Endothelial cell of umbilical vein (primary cell): ENCODE data around the gene FBN2. TPM values are rescaled to one million over a fixed set of nuclear protein-coding genes. Genes with fewer than 3 reads are reported as not detected.

ENCODE experiments used
- BruUV-seq: library from RNA; stranded (reverse); fragments of 400-500 nt; replicated peaks from 2 replicates; lab custom pipeline; 2021; lab: Mats Ljungman, UMichigan
- CTCF ChIA-PET: fragments of 300-600, 350-600 bp; sonication (Branson Sonifier 250); formaldehyde crosslinking; loops from one replicate; lab custom pipeline; 2021; ENCODE audit warnings: antibody characterized with exemption, inconsistent platforms; lab: Charles Lee
- POLR2A ChIA-PET: fragments of 300-600, 350-600 bp; sonication (Branson Sonifier 250); formaldehyde crosslinking; loops from one replicate; lab custom pipeline; 2021; ENCODE audit warnings: antibody characterized with exemption, inconsistent platforms; lab: Charles Lee
- DNase-seq: peaks from one replicate; pipeline ENCODE4 v3.0.0-alpha.2; 2011; ENCODE audit warnings: low read depth, low spot score
- FAIRE-seq: peaks from 2 replicates; lab custom pipeline; 2011; peaks lifted over from hg19 to GRCh38; lab: Jason Lieb, UNC
- H2AFZ ChIP-seq: 2 replicates; pipeline ENCODE4 v1.6.0; 2012; ENCODE audit warnings: low read depth, low read length, control low read depth, inconsistent platforms
- H3K27ac ChIP-seq: 2 replicates; pipeline ENCODE4 v1.5.1; 2011; ENCODE audit warnings: low read depth, mild to moderate bottlenecking, control low read depth, low read length, moderate library complexity; ENCODE audit not compliant: insufficient read depth
- H3K27me3 ChIP-seq, 2 experiments: 2 replicates each; pipeline versions ENCODE4 v1.6.0 to v1.6.1; 2011; ENCODE audit warnings: low read length in 2 of 2, mixed read lengths in 1 of 2; ENCODE audit not compliant: control insufficient read depth in 2 of 2, insufficient read depth in 2 of 2
- H3K36me3 ChIP-seq, 2 experiments: 2 replicates in 1 of 2; 3 replicates in 1 of 2; pipeline ENCODE4 v1.5.1; 2011; ENCODE audit warnings: low read length in 2 of 2, mild to moderate bottlenecking in 1 of 2, moderate library complexity in 1 of 2; ENCODE audit not compliant: control insufficient read depth in 2 of 2, insufficient read depth in 2 of 2; ENCODE audit errors: extremely low read depth in 1 of 2
- H3K4me1 ChIP-seq: 3 replicates; pipeline ENCODE4 v1.5.1; 2011; ENCODE audit warnings: mild to moderate bottlenecking, low read length; ENCODE audit not compliant: control insufficient read depth, insufficient read depth; ENCODE audit errors: extremely low read depth
- H3K4me2 ChIP-seq: 2 replicates; pipeline ENCODE4 v1.6.1; 2011; ENCODE audit warnings: low read length, control low read depth, mixed read lengths; ENCODE audit not compliant: insufficient read depth
- H3K4me3 ChIP-seq, 3 experiments: fragments of 200-600 bp in 1 of 3; sonication (generic), shearing (Covaris generic) in 1 of 3; replicated peaks in 1 of 3; 2 replicates each; pipeline ENCODE4 v1.5.1; 2011 to 2016; ENCODE audit warnings: control low read depth in 3 of 3, low read length in 3 of 3, mild to moderate bottlenecking in 2 of 3, inconsistent platforms in 1 of 3, low read depth in 1 of 3, moderate library complexity in 1 of 3; ENCODE audit not compliant: insufficient read depth in 1 of 3
- H3K79me2 ChIP-seq: 2 replicates; pipeline ENCODE4 v1.6.0; 2012; ENCODE audit warnings: low read length, inconsistent platforms; ENCODE audit not compliant: control insufficient read depth, insufficient read depth
- H3K9ac ChIP-seq: replicated peaks from 2 replicates; pipeline ENCODE3; 2011; ENCODE audit warnings: low read length, control low read depth; ENCODE audit not compliant: insufficient read depth; ENCODE audit errors: extremely low read depth
- H3K9me1 ChIP-seq: replicated peaks from 3 replicates; pipeline ENCODE4 v1.6.0; 2011; ENCODE audit warnings: mild to moderate bottlenecking, low read length; ENCODE audit not compliant: control insufficient read depth, insufficient read depth; ENCODE audit errors: extremely low read depth
- H3K9me3 ChIP-seq: replicated peaks from 2 replicates; pipeline ENCODE4 v1.5.1; 2012; ENCODE audit warnings: low read length, inconsistent platforms; ENCODE audit not compliant: control insufficient read depth, insufficient read depth
- H4K20me1 ChIP-seq: replicated peaks from 2 replicates; pipeline ENCODE3; 2011; ENCODE audit warnings: mild to moderate bottlenecking, low read length; ENCODE audit not compliant: control insufficient read depth, insufficient read depth; ENCODE audit errors: extremely low read depth
- EZH2 ChIP-seq: IDR thresholded peaks from 2 replicates; pipeline ENCODE4 v1.6.1; 2012; ENCODE audit warnings: borderline replicate concordance, low read depth, mild to moderate bottlenecking, moderate library complexity, low read length, inconsistent platforms; ENCODE audit not compliant: severe bottlenecking
- FOS ChIP-seq: IDR thresholded peaks from 2 replicates; pipeline ENCODE4 v1.6.1; 2011; ENCODE audit warnings: mild to moderate bottlenecking, low read length, moderate library complexity, borderline replicate concordance; ENCODE audit not compliant: insufficient read depth
- GATA2 ChIP-seq: IDR thresholded peaks from 2 replicates; pipeline ENCODE4 v1.7.0; 2011; ENCODE audit warnings: low read depth, mild to moderate bottlenecking, moderate library complexity, mixed read lengths, low read length; ENCODE audit not compliant: insufficient read length, insufficient read depth
- JUN ChIP-seq: IDR thresholded peaks from 2 replicates; pipeline ENCODE4 v1.6.1; 2011; ENCODE audit warnings: borderline replicate concordance, low read depth; ENCODE audit not compliant: insufficient read length, insufficient read depth
- MAX ChIP-seq: IDR thresholded peaks from 2 replicates; pipeline ENCODE4 v1.6.1; 2011; ENCODE audit not compliant: insufficient read depth, insufficient read length
- MYC ChIP-seq: IDR thresholded peaks from one replicate; pipeline ENCODE4 v1.6.1; 2011; ENCODE audit warnings: mild to moderate bottlenecking, low read depth, low read length
- POLR2A ChIP-seq: IDR thresholded peaks from 2 replicates; pipeline ENCODE4 v1.6.1; 2012; ENCODE audit warnings: low read depth, mild to moderate bottlenecking, control low read depth, low read length
- POLR2AphosphoS5 ChIP-seq: IDR thresholded peaks from 2 replicates; pipeline ENCODE4 v1.6.1; 2012; ENCODE audit warnings: low read depth, mild to moderate bottlenecking, control low read depth, low read length, moderate library complexity; ENCODE audit not compliant: insufficient read depth
- dilution Hi-C: fragments of 300-500 bp; cut with MboI; formaldehyde crosslinking; loops from one replicate; pipeline ENCODE4 v1.15.0; 2019; ENCODE audit warnings: low sequenced_read_pairs; ENCODE audit not compliant: extremely low pct_ligation_motif_present
- intact Hi-C: fragments of 100-400 bp; cut with micrococcal nuclease; formaldehyde crosslinking; loops from one replicate; pipeline ENCODE4 v1.10.0; 2022
- polyA plus RNA-seq, 4 experiments: library from polyadenylated mRNA; depleted of rRNA in 3 of 4; stranded (reverse) in 3 of 4; unstranded in 1 of 4; fragments of >200 nt; gene quantifications; 2 replicates each; pipeline versions ENCODE4 v1.2.1 to v1.2.3, GENCODE V29; 2011 to 2012; ENCODE audit warnings: missing spikeins in 1 of 4
- total RNA-seq: library from RNA; stranded (reverse); gene quantifications from 2 replicates; pipeline ENCODE4 v1.2.3, GENCODE V29; 2021
- TF ChIP-seq, protein P1 (sequence below), 2 donors: IDR thresholded peaks; 1 replicate in 1 of 2; 2 replicates in 1 of 2; pipeline ENCODE4 v1.5.1; 2011; ENCODE audit warnings: low read length in 2 of 2, mild to moderate bottlenecking in 2 of 2, moderate library complexity in 2 of 2, control low read depth in 1 of 2, inconsistent platforms in 1 of 2, low read depth in 1 of 2; ENCODE audit not compliant: insufficient read depth in 1 of 2; ENCODE audit errors: extremely low read depth in 1 of 2

The FBN2 gene
- total and polyA plus RNA-seq, 2 donors (not counting 3 experiments of a cell fraction or from before 2014, with no cell fraction given), result 21.8 to 57.4 TPM

DNA sequence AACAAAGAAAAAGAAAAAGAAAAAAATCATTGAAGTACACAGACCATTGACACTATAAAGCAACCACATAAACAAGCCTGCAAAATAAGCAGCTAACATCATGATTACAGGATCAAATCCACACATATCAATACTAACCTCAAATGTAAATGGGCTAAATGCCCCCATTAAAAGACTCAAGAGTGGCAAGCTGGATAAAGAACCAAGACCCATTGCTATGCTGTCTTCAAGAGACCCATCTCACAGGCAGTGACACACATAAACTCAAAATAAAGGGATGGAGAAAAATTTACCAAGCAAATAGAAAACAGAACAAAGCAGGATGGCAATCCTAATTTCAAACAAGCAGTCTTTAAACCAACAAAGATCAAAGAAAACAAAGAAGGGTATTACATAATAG is 15.7 kb upstream of the FBN2 start:
- H3K27me3 ChIP-seq, result peaks cover 0 to 1% of the 10 kb centered on the region in 2 experiments

More for the DNA sequence above, 15.7 kb upstream of the FBN2 start:
- no peak overlapping the region for H3K4me3 ChIP-seq
- dilution Hi-C loops (no loop called here), intact Hi-C loops (no loop called here)
- H4K20me1 ChIP-seq, result no peaks in the 10 kb centered on the region
- ChIA-PET CTCF (no interaction called here), POLR2A (no interaction called here)
- TF ChIP-seq, protein P1, sequence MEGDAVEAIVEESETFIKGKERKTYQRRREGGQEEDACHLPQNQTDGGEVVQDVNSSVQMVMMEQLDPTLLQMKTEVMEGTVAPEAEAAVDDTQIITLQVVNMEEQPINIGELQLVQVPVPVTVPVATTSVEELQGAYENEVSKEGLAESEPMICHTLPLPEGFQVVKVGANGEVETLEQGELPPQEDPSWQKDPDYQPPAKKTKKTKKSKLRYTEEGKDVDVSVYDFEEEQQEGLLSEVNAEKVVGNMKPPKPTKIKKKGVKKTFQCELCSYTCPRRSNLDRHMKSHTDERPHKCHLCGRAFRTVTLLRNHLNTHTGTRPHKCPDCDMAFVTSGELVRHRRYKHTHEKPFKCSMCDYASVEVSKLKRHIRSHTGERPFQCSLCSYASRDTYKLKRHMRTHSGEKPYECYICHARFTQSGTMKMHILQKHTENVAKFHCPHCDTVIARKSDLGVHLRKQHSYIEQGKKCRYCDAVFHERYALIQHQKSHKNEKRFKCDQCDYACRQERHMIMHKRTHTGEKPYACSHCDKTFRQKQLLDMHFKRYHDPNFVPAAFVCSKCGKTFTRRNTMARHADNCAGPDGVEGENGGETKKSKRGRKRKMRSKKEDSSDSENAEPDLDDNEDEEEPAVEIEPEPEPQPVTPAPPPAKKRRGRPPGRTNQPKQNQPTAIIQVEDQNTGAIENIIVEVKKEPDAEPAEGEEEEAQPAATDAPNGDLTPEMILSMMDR (IDR thresholded peaks at IDR 0.05; ENCODE audit: extremely low read depth in 1 of 2, insufficient read depth in 1 of 2, low read depth in 1 of 2, low read length in 2 of 2), result no peak
- no peak for TF ChIP-seq POLR2A
- TF ChIP-seq POLR2AphosphoS5, result no peak
- no peak for TF ChIP-seq EZH2
- no peak for TF ChIP-seq FOS
- no peak for TF ChIP-seq MYC
- TF ChIP-seq JUN, result no peak
- no peak for TF ChIP-seq MAX
- no peak for TF ChIP-seq GATA2
- H3K4me1 ChIP-seq, result no peaks in the 10 kb centered on the region
- H3K36me3 ChIP-seq, result no peaks in the 10 kb centered on the region
- H3K9me3 ChIP-seq, result no peaks in the 10 kb centered on the region
- no peak overlapping the region for H3K27ac ChIP-seq
- no TSS peak for BruUV-seq
- H3K79me2 ChIP-seq, result no peaks in the 10 kb centered on the region
- DNase-seq (no peak), FAIRE-seq (no peak)
- no peak overlapping the region for H2AFZ ChIP-seq
- H3K4me2 ChIP-seq, result no peak overlapping the region
- H3K9me1 ChIP-seq, result no peaks in the 10 kb centered on the region
- H3K9ac ChIP-seq, result no peak overlapping the region
